HG03469 (cell line): Measurements from ENCODE around the gene HS3ST3B1.

Experiments used
- ATAC-seq: cut with Tn5 transposase; IDR thresholded peaks from one replicate; pipeline ENCODE4 v1.9.1; 2021; ENCODE audit warnings: mild to moderate bottlenecking, moderate library complexity, moderate number of reproducible peaks; ENCODE audit not compliant: unreplicated experiment

The HS3ST3B1 gene

GRCh38 chr17:14351493-14351892 is 50.6 kb downstream of the HS3ST3B1 start:
- peak; percentile 91 for ATAC-seq

GRCh38 chr17:14352136-14352535 is 51.3 kb downstream of the HS3ST3B1 start:
- ATAC-seq, result no peak

- no peak for ATAC-seq
Measured at GRCh38 chr17:14353861-14354474, 53.1 kb downstream of the HS3ST3B1 start.

GRCh38 chr17:14354807-14355206 is 53.9 kb downstream of the HS3ST3B1 start:
- ATAC-seq, result no peak

- ATAC-seq, result no peak
Measured at GRCh38 chr17:14355556-14355955, 54.7 kb downstream of the HS3ST3B1 start.

GRCh38 chr17:14359163-14360020 is 58.5 kb downstream of the HS3ST3B1 start:
- peak; percentile 96 for ATAC-seq

GRCh38 chr17:14360856-14361255 is 60.0 kb downstream of the HS3ST3B1 start:
- no peak for ATAC-seq

GRCh38 chr17:14361470-14361869 is 60.6 kb downstream of the HS3ST3B1 start:
- no peak for ATAC-seq

GRCh38 chr17:14361945-14362508 is 61.1 kb downstream of the HS3ST3B1 start:
- no peak for ATAC-seq

GRCh38 chr17:14366199-14366598 is 65.3 kb downstream of the HS3ST3B1 start:
- ATAC-seq, result no peak

GRCh38 chr17:14372461-14372860 is 71.6 kb downstream of the HS3ST3B1 start:
- ATAC-seq, result no peak

- ATAC-seq, result no peak
Measured at GRCh38 chr17:14372905-14373613, 72.2 kb downstream of the HS3ST3B1 start.

- no peak for ATAC-seq
Measured at GRCh38 chr17:14373614-14374259, 72.9 kb downstream of the HS3ST3B1 start.

GRCh38 chr17:14374268-14374667 is 73.4 kb downstream of the HS3ST3B1 start:
- ATAC-seq, result no peak

- ATAC-seq, result no peak
Measured at GRCh38 chr17:14376666-14377065, 75.8 kb downstream of the HS3ST3B1 start.

GRCh38 chr17:14381606-14382005 is 80.7 kb downstream of the HS3ST3B1 start:
- no peak for ATAC-seq

GRCh38 chr17:14387036-14387435 is 86.2 kb downstream of the HS3ST3B1 start:
- no peak for ATAC-seq

- no peak for ATAC-seq
Measured at GRCh38 chr17:14389681-14390080, 88.8 kb downstream of the HS3ST3B1 start.

- ATAC-seq, result no peak
Measured at GRCh38 chr17:14393723-14394122, 92.8 kb downstream of the HS3ST3B1 start.

GRCh38 chr17:14395255-14395654 is 94.4 kb downstream of the HS3ST3B1 start:
- ATAC-seq, result no peak

- no peak for ATAC-seq
Measured at GRCh38 chr17:14396547-14396946, 95.7 kb downstream of the HS3ST3B1 start.
